NCI-H1105 (cell line): ENCODE measurements around the gene KANK4.

Source experiments
- DNase-seq: peaks from one replicate; lab custom pipeline; 2025; lab: John Stamatoyannopoulos, UW

Gene KANK4

DNA sequence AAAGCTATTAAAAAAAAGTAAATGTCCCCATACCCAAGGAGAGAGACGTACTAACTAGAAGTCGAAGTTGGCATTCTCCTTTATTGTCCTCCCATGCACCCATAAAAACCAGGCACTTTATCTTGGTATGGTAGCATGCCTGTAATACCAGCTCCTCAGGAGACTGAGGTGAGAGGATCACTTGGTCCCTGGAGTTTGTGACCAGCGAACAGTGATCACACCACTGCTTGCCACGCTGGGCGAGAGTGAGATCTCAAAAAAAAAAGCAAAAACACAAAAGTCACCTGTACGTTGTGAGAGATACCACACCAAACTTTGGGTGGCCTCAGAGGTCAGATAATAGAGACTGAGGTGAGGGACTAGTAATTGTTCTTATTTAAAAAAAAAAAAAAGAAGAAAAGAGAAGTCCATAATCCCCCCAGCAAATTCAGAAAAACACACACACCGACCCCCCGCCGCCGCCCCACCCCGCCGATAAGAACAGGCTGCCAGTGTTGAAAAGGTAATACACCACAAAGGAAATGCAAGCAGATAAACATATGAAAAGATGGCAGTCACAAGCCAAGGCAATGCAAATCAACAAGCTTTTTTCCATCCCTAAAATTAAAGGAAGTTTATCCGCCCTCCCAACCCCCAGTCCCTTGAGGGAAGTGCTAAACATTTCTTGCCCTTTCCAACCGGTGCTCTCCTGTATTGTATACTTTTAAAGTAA lies 121.0 kb downstream of the KANK4 start:
- no peak for DNase-seq

DNA sequence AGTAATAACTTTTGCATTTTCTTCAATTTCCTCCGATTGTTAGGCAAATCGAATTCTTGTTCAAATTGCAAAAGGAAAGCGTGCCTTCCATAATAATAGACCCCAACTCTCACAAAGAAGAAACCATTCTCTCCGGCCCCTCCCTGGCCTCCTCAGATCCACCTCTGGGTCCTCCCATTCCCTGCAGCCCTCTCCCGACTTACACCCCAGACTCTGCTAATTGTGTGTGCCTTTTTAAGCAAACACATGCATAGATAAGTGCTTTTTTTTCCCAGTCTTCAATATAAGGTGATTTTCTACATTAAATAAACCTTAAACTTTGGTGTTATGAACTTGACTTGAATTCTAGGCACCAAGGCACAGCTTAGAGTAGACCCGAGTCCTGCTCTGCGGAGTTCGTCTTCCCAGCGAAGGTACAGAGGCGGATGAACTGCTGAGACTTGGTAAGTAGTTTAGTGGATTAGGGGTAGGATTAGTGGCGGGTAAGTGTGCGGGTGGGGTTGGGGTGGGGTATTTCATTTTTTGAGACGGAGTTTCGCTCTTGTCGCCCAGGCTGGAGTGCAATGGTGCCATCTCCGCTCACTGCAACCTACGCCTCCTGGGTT lies 123.0 kb downstream of the KANK4 start:
- no peak for DNase-seq

DNA sequence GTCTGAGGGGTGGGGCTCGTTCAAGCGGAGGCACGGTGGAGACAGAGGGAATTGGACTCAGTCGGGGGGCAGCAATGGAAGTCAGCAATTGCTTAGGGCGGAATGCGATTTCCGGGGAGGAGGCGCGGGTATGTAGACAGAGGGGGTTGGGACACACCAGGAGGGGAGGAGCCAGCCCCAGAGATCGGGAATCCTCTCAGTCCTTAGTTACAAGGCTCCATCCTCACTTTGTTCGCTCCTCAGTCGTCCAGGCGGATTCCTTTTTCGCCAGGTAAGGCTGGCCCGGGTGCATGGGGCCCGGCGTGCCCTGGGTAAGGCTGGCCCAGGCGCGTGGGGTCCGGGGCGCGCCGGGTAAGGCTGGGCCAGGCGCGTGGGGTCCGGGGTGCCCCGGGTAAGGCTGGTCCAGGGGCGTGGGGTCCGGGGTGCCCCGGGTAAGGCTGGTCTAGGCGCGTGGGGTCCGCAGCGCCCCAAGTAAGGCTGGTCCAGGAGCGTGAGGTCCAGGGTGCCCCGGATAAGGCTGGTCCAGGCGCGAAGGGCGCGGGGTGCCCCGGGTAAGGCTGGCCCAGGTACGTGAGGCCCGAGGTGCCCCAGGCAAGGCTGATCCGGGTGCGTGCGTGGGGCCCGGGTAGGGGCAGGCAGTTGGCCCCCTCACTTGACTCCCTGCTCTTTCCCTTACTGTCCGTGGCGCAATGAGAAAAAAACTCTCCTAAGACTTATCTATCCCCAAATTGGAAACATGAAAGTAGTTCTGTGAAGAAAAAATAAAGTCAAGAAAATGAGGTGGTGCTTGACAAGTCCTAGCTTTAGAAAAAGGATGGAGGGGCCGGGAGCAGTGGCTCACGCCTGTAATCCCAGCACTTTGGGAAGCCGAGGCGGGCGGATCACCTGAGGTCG lies 124.3 kb downstream of the KANK4 start, which contains the start of gene L1TD1:
Gene L1TD1 (plus strand): TSS at position 199 of the 894 bp plus-strand sequence. CDS start 11,780 bp downstream, outside the sequence.
- no peak for DNase-seq

DNA sequence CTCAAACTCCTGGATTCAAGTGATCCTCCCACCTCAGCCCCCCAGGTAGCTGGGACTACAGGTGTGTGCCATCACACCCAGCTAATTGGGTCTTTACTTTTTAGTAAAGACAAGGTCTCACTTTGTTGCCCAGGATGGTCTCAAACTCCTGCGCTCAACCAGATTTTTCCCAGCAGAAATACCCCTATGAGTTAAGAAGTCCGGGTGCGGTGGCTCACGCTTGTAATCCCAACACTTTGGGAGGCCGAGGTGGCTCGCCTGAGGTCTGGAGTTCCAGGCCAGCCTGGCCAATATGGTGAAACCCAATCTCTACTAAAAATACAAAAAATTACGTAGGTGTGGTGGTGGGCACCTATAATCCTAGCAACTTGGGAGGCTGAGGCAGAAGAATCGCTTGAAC lies 131.1 kb downstream of the KANK4 start:
- DNase-seq: no peak

DNA sequence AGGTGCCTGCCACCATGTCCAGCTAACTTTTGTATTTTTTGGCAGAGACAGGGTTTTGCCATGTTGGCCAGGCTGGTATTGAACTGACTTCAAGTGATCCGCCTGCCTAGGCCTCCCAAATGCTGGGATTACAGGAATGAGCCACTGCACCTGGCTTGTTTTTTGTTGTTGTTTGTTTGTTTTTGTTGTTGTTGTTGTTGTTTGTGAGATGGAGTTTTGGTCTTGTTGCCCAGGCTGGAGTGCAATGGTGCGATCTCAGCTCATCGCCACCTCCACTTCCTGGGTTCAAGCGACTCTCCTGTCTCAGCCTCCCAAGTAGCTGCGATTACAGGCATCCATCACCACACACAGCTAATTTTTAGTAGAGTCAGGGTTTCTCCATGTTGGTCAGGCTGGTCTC lies 131.7 kb downstream of the KANK4 start:
- DNase-seq: no peak
